ENCODE results near the gene PTTG1.
A peak's percentile ranks its signal among the peaks of the same experiment; 100 is the strongest.

PTTG1 gene

DNA sequence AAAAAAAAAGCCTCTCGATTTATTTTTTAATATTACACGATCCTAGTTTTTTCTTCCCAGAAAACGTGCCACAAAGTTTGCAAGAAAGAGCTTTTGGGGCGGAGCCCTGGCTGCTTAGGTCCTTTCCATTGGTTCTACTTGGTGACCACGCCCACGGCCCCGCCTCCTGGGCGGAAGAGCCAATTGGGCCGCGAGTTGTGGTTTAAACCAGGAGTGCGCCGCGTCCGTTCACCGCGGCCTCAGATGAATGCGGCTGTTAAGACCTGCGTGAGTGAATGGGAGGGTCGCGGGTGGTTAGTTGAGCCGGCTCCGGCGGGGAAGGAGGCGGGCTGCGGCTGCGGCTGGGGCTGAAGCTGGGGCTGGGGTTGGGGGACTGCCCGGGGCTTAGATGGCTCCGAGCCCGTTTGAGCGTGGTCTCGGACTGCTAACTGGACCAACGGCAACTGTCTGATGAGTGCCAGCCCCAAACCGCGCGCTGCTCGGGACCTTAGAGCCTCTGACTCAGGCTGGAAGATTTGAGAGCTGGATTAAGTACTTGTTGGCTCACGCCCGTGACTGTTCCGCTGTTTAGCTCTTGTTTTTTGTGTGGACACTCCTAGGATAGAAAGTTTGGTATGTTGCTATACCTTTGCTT lies at the start of gene PTTG1:
TSS of gene PTTG1 (plus strand) at position 231 of the 634 bp plus-strand sequence. CDS start 458 bp downstream, outside the sequence.
- H3K79me2 ChIP-seq (ENCODE audit: control insufficient read depth, insufficient read depth, low read length, unreplicated experiment), result peaks cover 61% of the 10 kb centered on the region
- peak within 1 kb of the TSS; percentile 86 for H3K4me3 ChIP-seq (ENCODE audit: low read depth, low read length)
- peak within 1 kb of the TSS; percentile 68 for H2AFZ ChIP-seq (ENCODE audit: low read length, unreplicated experiment)
- H3K4me1 ChIP-seq (ENCODE audit: control insufficient read depth, insufficient read depth, low read length, unreplicated experiment), result peaks cover 42% of the 10 kb centered on the region
- no peaks in the 10 kb centered on the region for H3K27me3 ChIP-seq (ENCODE audit: insufficient read depth, low read length)
- peaks cover 12% of the 10 kb centered on the region; the same call in 1 of the 2 replicates for H3K36me3 ChIP-seq (ENCODE audit: insufficient read depth, low read length)
- peak within 1 kb of the TSS; percentile 58 for H3K27ac ChIP-seq (ENCODE audit: low read depth, low read length)

DNA sequence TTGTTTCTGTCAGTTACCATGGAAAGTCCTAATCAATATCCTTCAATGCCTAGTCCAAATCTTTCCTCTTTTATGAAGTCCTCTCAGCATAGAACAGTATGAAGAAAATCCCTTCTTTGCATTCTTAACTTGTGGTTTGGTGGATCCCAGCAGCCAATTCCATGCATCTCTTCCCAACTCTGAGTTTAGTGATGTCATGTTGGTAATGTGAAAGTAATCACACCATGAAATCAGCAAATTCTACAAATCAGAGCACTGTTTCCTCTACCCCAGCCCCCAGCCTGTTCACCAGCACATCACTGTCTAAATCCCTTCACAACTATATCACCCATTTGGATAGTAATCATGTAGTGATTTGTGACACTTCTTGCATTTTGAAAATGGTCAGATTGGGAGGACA lies 46.5 kb upstream of the PTTG1 start:
- no peak overlapping the region for H3K27ac ChIP-seq (ENCODE audit: low read depth, low read length)
- no peak overlapping the region for H3K4me3 ChIP-seq (ENCODE audit: low read depth, low read length)
- no peaks in the 10 kb centered on the region for H3K79me2 ChIP-seq (ENCODE audit: control insufficient read depth, insufficient read depth, low read length, unreplicated experiment)
- H2AFZ ChIP-seq (ENCODE audit: low read length, unreplicated experiment), result no peak overlapping the region
- no peaks in the 10 kb centered on the region for H3K36me3 ChIP-seq (ENCODE audit: insufficient read depth, low read length)
- H3K4me1 ChIP-seq (ENCODE audit: control insufficient read depth, insufficient read depth, low read length, unreplicated experiment), result no peaks in the 10 kb centered on the region
- peaks cover 73% of the 10 kb centered on the region for H3K27me3 ChIP-seq (ENCODE audit: insufficient read depth, low read length)

DNA sequence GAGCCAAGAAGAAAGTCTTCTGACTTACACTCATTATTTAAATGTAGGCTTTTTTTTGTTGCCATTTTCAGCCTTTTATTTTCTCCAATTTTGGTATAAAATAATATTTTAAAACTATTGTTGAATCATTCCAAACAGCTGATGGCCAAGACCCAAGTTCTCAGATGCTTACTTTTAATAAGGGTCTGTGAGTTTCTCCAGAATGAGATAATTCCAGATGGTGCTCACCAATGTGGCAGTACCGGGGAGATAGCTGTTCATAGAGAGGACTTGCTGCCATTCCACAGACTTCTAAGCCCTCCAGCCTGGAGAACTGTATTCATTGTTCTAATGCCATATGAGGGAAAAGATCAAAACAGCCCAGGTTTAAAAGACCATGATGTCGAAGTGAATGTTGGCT lies 46.0 kb upstream of the PTTG1 start:
- Histone ChIP-seq H3K4me1 (ENCODE audit: control insufficient read depth, insufficient read depth, low read length, unreplicated experiment) (no peaks in the 10 kb centered on the region), H2AFZ (ENCODE audit: low read length, unreplicated experiment) (no peak overlapping the region), H3K4me3 (ENCODE audit: low read depth, low read length) (no peak overlapping the region), H3K27me3 (ENCODE audit: insufficient read depth, low read length) (peaks cover 76% of the 10 kb centered on the region), H3K79me2 (ENCODE audit: control insufficient read depth, insufficient read depth, low read length, unreplicated experiment) (no peaks in the 10 kb centered on the region), H3K36me3 (ENCODE audit: insufficient read depth, low read length) (no peaks in the 10 kb centered on the region), H3K27ac (ENCODE audit: low read depth, low read length) (no peak overlapping the region)

DNA sequence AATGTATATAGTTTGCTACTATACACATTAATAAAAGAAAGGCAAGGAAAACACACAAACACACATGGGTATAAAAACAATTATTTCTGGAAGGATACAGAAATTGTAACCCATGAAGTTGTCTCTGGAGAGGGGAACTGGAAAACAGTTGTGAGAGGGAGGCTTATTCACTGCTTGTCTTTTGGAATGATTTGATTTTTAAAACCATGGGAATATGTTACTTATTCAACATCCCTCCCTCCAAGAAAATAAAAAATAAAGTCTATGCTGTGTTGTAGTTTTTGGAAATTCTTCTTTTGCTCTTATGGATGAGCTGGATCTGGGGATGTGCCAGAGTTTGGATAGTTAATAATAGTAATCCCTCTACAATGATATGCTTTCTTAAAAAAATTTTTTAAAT lies 45.2 kb upstream of the PTTG1 start:
- H3K79me2 ChIP-seq (ENCODE audit: control insufficient read depth, insufficient read depth, low read length, unreplicated experiment), result no peaks in the 10 kb centered on the region
- H2AFZ ChIP-seq (ENCODE audit: low read length, unreplicated experiment), result no peak overlapping the region
- no peaks in the 10 kb centered on the region for H3K36me3 ChIP-seq (ENCODE audit: insufficient read depth, low read length)
- H3K4me3 ChIP-seq (ENCODE audit: low read depth, low read length), result no peak overlapping the region
- no peak overlapping the region for H3K27ac ChIP-seq (ENCODE audit: low read depth, low read length)
- H3K27me3 ChIP-seq (ENCODE audit: insufficient read depth, low read length), result peaks cover 76% of the 10 kb centered on the region
- no peaks in the 10 kb centered on the region for H3K4me1 ChIP-seq (ENCODE audit: control insufficient read depth, insufficient read depth, low read length, unreplicated experiment)

DNA sequence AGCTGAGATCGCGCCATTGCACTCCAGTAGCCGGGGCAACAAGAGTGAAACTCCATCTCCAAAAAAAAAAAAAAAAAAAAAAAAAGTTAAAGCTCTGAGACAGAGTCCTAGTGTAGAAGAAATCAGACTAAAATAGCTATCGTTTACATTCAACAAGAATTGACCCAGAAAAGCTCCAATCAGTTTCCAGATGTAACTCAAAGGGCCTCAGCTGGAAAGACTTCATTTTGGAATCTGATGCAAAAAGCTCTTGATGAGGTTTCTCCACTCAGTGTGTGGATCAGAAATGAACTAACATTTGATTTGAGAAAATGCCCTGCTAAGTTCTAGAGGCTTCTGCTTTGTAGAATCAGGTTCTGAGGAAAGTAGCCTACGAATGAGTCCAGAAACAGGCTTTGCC lies 44.0 kb upstream of the PTTG1 start:
- Histone ChIP-seq H2AFZ (ENCODE audit: low read length, unreplicated experiment) (no peak overlapping the region), H3K4me3 (ENCODE audit: low read depth, low read length) (no peak overlapping the region), H3K79me2 (ENCODE audit: control insufficient read depth, insufficient read depth, low read length, unreplicated experiment) (no peaks in the 10 kb centered on the region), H3K4me1 (ENCODE audit: control insufficient read depth, insufficient read depth, low read length, unreplicated experiment) (no peaks in the 10 kb centered on the region), H3K27me3 (ENCODE audit: insufficient read depth, low read length) (peaks cover 66% of the 10 kb centered on the region), H3K36me3 (ENCODE audit: insufficient read depth, low read length) (no peaks in the 10 kb centered on the region), H3K27ac (ENCODE audit: low read depth, low read length) (no peak overlapping the region)

DNA sequence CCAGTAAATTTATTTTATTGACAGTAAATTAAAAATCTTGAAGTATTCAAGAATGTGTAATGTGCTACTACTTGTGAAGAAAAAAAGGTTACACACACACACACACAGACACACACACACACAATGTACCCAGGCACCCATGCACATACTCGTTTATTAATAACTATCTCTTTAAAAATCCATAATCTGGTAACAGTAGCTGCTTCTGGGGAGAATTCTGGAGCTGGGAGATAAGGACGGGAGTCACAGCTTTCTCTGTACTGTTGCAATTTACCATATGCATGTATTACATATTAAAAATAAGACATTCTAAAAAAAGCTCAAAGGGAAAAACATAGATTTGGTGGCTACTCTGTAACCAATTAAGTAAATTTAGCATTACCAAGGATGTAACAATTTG lies 43.3 kb upstream of the PTTG1 start:
- no peaks in the 10 kb centered on the region for H3K79me2 ChIP-seq (ENCODE audit: control insufficient read depth, insufficient read depth, low read length, unreplicated experiment)
- no peaks in the 10 kb centered on the region for H3K4me1 ChIP-seq (ENCODE audit: control insufficient read depth, insufficient read depth, low read length, unreplicated experiment)
- H3K36me3 ChIP-seq (ENCODE audit: insufficient read depth, low read length), result no peaks in the 10 kb centered on the region
- H3K4me3 ChIP-seq (ENCODE audit: low read depth, low read length), result no peak overlapping the region
- H2AFZ ChIP-seq (ENCODE audit: low read length, unreplicated experiment), result no peak overlapping the region
- H3K27me3 ChIP-seq (ENCODE audit: insufficient read depth, low read length), result peaks cover 60% of the 10 kb centered on the region
- H3K27ac ChIP-seq (ENCODE audit: low read depth, low read length), result no peak overlapping the region

DNA sequence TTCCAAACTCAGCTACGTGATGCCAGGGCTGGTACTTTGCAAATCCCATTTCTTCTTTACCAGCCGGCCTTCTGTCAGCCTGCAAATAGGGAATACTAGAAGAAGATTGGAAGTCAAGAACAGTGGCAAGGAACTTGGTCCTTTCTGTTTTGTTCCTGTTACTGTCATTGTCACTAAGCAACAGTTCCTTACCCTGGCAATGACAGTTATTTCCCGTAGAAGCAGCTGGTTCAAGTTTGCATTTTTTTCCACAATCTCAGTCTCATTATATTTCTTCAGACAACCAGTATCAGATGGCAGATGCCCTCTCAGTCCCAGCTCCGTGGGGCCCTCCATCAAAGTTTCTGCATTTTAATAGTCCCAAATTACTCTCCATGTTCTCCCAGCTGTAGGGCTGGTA lies 42.1 kb upstream of the PTTG1 start:
- no peak overlapping the region for H3K4me3 ChIP-seq (ENCODE audit: low read depth, low read length)
- no peaks in the 10 kb centered on the region for H3K36me3 ChIP-seq (ENCODE audit: insufficient read depth, low read length)
- H3K4me1 ChIP-seq (ENCODE audit: control insufficient read depth, insufficient read depth, low read length, unreplicated experiment), result no peaks in the 10 kb centered on the region
- H3K27me3 ChIP-seq (ENCODE audit: insufficient read depth, low read length), result peaks cover 48% of the 10 kb centered on the region
- H2AFZ ChIP-seq (ENCODE audit: low read length, unreplicated experiment), result no peak overlapping the region
- H3K79me2 ChIP-seq (ENCODE audit: control insufficient read depth, insufficient read depth, low read length, unreplicated experiment), result no peaks in the 10 kb centered on the region
- no peak overlapping the region for H3K27ac ChIP-seq (ENCODE audit: low read depth, low read length)

DNA sequence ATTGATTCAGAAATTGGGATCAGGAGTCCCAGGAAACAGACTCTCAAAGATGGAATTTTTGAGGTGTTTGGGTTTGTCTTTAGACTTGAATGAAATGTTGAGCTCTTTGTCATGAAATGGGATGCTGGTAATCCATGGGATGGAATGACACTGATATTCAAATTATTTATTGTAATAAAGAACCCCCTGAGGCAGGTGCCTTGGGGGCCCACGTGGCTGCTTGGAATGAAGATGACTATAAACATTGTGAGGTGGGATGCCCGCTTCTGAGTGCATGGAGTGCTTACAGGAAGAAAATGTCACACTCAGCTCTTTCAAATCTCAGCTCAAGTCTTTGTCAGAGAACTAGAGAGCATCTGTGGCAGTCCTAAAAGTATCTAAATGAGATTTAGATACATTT lies 41.6 kb upstream of the PTTG1 start:
- Histone ChIP-seq H3K27ac (ENCODE audit: low read depth, low read length) (no peak overlapping the region), H3K79me2 (ENCODE audit: control insufficient read depth, insufficient read depth, low read length, unreplicated experiment) (no peaks in the 10 kb centered on the region), H3K27me3 (ENCODE audit: insufficient read depth, low read length) (peaks cover 42% of the 10 kb centered on the region), H3K4me1 (ENCODE audit: control insufficient read depth, insufficient read depth, low read length, unreplicated experiment) (no peaks in the 10 kb centered on the region), H2AFZ (ENCODE audit: low read length, unreplicated experiment) (no peak overlapping the region), H3K4me3 (ENCODE audit: low read depth, low read length) (no peak overlapping the region), H3K36me3 (ENCODE audit: insufficient read depth, low read length) (no peaks in the 10 kb centered on the region)

DNA sequence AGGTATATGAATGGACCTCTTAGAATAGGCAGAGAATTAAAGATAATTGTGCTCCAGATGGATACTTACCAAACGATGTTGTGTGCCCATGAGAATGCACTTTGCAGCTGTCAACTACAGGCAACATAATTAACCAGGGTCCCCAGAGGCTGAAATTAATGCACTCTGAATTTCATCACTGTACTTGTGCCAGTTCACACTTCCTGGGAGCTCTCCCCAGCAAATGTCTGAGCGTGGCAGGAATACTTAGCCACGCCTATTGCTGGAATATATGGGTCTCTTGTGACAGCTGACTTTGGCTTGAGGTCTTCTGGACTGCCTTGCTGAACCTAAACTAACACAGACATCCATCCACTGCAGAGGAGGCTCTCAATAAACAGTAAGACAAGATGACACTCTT lies 39.3 kb upstream of the PTTG1 start:
- Histone ChIP-seq H3K4me1 (ENCODE audit: control insufficient read depth, insufficient read depth, low read length, unreplicated experiment) (no peaks in the 10 kb centered on the region), H3K36me3 (ENCODE audit: insufficient read depth, low read length) (no peaks in the 10 kb centered on the region)

DNA sequence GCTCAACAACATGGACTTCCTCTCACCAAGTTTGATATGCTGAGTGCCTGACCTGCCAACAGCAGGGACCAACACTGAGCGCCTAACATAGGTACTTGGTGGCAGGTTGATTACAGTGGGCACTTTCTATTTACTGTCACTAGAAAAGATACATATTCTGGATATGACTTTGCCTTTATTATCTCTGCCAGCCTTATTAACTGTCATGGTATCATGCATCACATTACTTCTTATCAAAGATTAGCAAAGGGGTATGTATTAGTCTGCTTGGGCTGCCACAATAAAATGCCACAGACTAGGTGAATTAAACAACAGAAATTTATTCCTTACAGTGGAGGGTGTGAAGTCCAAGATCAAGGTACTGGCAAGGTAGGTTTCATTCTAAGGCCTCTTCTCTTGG lies 37.0 kb upstream of the PTTG1 start:
- no peaks in the 10 kb centered on the region for H3K4me1 ChIP-seq (ENCODE audit: control insufficient read depth, insufficient read depth, low read length, unreplicated experiment)
- 0 out of 2 replicates have a peak, but pooled peaks cover 5% of the 10 kb centered on the region for H3K36me3 ChIP-seq (ENCODE audit: insufficient read depth, low read length)
- no peak overlapping the region for H3K27ac ChIP-seq (ENCODE audit: low read depth, low read length)
- no peak overlapping the region for H3K4me3 ChIP-seq (ENCODE audit: low read depth, low read length)
- no peak overlapping the region for H2AFZ ChIP-seq (ENCODE audit: low read length, unreplicated experiment)
- H3K79me2 ChIP-seq (ENCODE audit: control insufficient read depth, insufficient read depth, low read length, unreplicated experiment), result no peaks in the 10 kb centered on the region
- 0 out of 2 replicates have a peak, but pooled peaks cover 16% of the 10 kb centered on the region for H3K27me3 ChIP-seq (ENCODE audit: insufficient read depth, low read length)

More for the DNA sequence above, 39.3 kb upstream of the PTTG1 start:
- Histone ChIP-seq H3K27me3 (ENCODE audit: insufficient read depth, low read length) (peaks cover 25% of the 10 kb centered on the region; the same call in 1 of the 2 replicates), H3K79me2 (ENCODE audit: control insufficient read depth, insufficient read depth, low read length, unreplicated experiment) (no peaks in the 10 kb centered on the region), H3K4me3 (ENCODE audit: low read depth, low read length) (no peak overlapping the region), H3K27ac (ENCODE audit: low read depth, low read length) (no peak overlapping the region), H2AFZ (ENCODE audit: low read length, unreplicated experiment) (no peak overlapping the region)

DNA sequence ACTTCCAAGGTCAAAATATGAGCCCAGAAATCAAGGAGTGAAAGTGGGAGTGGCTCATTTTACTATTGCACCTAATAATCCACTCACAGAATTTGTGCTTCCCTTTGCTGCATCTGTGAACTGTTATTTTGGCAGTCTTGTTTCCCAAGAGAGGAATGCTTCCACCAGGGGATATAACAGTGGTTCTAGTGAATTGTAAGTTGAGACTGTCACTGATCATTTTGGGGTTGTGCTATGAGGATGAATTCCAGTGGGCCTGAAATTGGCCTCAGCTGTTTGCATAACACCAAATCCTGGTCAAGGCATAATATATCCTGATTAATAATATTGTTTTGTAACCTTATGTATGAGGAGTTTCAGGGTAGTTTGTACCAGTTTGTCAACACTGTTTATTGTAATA lies 36.2 kb upstream of the PTTG1 start:
- no peak overlapping the region for H2AFZ ChIP-seq (ENCODE audit: low read length, unreplicated experiment)
- H3K36me3 ChIP-seq (ENCODE audit: insufficient read depth, low read length), result 0 out of 2 replicates have a peak, but pooled peaks cover 5% of the 10 kb centered on the region
- no peak overlapping the region for H3K4me3 ChIP-seq (ENCODE audit: low read depth, low read length)
- H3K4me1 ChIP-seq (ENCODE audit: control insufficient read depth, insufficient read depth, low read length, unreplicated experiment), result no peaks in the 10 kb centered on the region
- H3K27ac ChIP-seq (ENCODE audit: low read depth, low read length), result no peak overlapping the region
- H3K27me3 ChIP-seq (ENCODE audit: insufficient read depth, low read length), result 0 out of 2 replicates have a peak, but pooled peaks cover 12% of the 10 kb centered on the region
- H3K79me2 ChIP-seq (ENCODE audit: control insufficient read depth, insufficient read depth, low read length, unreplicated experiment), result no peaks in the 10 kb centered on the region

Data from ACC112 (cell line).